GM19372 (cell line): ENCODE measurements around the gene HOXC4.
"Not testable (repeated sequence)": the region's sequence is repeated elsewhere in the genome, so short reads cannot be mapped to it uniquely, and the experiment has no call there.

Experiments
- ATAC-seq: cut with Tn5 transposase; IDR thresholded peaks from one replicate; pipeline ENCODE4 v1.9.1; 2021; ENCODE audit warnings: mild to moderate bottlenecking, low read depth, moderate library complexity; ENCODE audit not compliant: unreplicated experiment

Gene HOXC4

GRCh38 chr12:54039417-54040147 lies 14.1 kb upstream of the HOXC4 start:
- no peak for ATAC-seq

GRCh38 chr12:54040148-54040494 lies 13.5 kb upstream of the HOXC4 start:
- no peak for ATAC-seq

GRCh38 chr12:54040648-54041047 lies 13.0 kb upstream of the HOXC4 start:
- ATAC-seq, result no peak

- no peak for ATAC-seq
Measured at GRCh38 chr12:54041097-54041690, 12.4 kb upstream of the HOXC4 start.

- not testable (repeated sequence) for ATAC-seq
Measured at GRCh38 chr12:54042033-54042432, 11.6 kb upstream of the HOXC4 start.

GRCh38 chr12:54042970-54043853 lies 10.4 kb upstream of the HOXC4 start:
- no peak for ATAC-seq

GRCh38 chr12:54044425-54045103 lies 9.1 kb upstream of the HOXC4 start:
- no peak for ATAC-seq

- ATAC-seq, result no peak
Measured at GRCh38 chr12:54045401-54045800, 8.2 kb upstream of the HOXC4 start.

GRCh38 chr12:54045868-54046521 lies 7.6 kb upstream of the HOXC4 start:
- no peak for ATAC-seq

GRCh38 chr12:54046809-54047159 lies 6.9 kb upstream of the HOXC4 start:
- ATAC-seq, result no peak

- no peak for ATAC-seq
Measured at GRCh38 chr12:54047160-54047963, 6.3 kb upstream of the HOXC4 start.

GRCh38 chr12:54047964-54048303 lies 5.7 kb upstream of the HOXC4 start:
- ATAC-seq, result no peak

- no peak for ATAC-seq
Measured at GRCh38 chr12:54048406-54049093, 5.1 kb upstream of the HOXC4 start.

- ATAC-seq, result no peak
Measured at GRCh38 chr12:54049108-54049507, 4.5 kb upstream of the HOXC4 start.

- no peak for ATAC-seq
Measured at GRCh38 chr12:54050482-54050810, 3.2 kb upstream of the HOXC4 start.

GRCh38 chr12:54051026-54051842 lies 2.4 kb upstream of the HOXC4 start:
- no peak for ATAC-seq

- no peak for ATAC-seq
Measured at GRCh38 chr12:54051874-54052437, 1.7 kb upstream of the HOXC4 start.

- ATAC-seq, result no peak
Measured at GRCh38 chr12:54052438-54053002, 1.1 kb upstream of the HOXC4 start.
